WI38 (cell line): Measurements from ENCODE around the gene NOLC1.
A peak's percentile ranks its signal among the peaks of the same experiment; 100 is the strongest.

Experiments used
- H3K4me3 ChIP-seq: 2 replicates; pipeline ENCODE4 v1.5.1; 2011; ENCODE audit warnings: low read depth, mild to moderate bottlenecking, control low read depth, low read length
- CTCF ChIP-seq: IDR thresholded peaks from 2 replicates; pipeline ENCODE4 v1.5.1; 2012; ENCODE audit warnings: low read depth, mild to moderate bottlenecking, control low read depth, low read length

NOLC1 gene

DNA sequence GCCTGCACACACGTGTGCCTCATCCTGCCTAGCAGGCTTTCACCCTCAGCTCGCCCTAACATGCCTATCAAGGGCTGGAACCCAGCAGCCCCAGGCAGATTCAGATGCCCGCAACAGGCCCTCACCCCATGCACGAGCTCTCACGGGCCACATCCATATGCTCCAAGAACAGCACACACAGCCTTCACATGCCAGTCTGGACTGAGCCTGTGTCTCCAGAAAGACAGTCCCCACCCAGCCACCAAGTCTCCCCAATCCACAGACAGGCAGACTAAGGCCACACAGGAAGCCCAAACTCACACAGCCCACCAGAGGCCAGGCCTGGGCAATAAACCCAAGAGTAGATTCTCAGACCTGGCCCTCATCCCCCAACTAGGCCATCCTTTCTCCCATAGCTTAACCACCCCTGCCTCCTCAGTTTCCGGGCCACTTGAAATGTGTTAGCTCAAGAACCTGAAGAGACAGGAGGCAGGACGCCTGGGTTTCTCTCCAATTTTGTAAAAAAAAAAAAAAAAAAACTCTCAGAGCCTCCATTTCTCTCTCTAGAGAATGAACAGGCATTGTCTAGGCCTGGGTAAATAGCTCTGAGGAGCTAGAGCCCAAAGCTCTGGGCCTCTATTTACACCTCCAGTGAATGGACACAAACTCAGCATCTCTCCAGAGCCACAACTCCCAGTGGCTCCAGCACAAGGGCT is 38.8 kb upstream of the NOLC1 start:
- TF ChIP-seq CTCF = no peak
- peak overlapping the region; percentile 72 for H3K4me3 ChIP-seq

- no peak for TF ChIP-seq CTCF
- H3K4me3 ChIP-seq = peak overlapping the region; percentile 72
These were observed 38.0 kb upstream of the NOLC1 start for GRCh38 chr10:102113956-102114857.

GRCh38 chr10:102114861-102115618 is 37.1 kb upstream of the NOLC1 start:
- TF ChIP-seq CTCF = no peak
- peak overlapping the region; percentile 72 for H3K4me3 ChIP-seq

DNA sequence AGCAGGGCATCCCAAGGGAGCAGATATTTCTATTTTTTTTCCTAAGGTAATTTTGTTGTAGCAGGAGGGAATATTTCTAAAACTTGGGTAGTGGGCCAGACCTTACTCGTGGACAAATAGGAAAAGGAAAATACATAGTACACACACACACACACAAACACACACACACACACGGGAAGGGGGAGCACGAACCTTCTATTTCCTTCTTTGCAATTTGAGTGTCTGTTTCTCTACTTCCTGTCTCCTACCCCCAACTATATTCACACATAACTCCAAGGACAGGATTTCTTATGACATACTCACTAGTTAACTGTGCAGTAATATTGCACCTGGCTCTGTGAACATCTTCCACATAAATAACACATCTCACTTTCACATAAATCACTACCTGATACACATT is 36.4 kb upstream of the NOLC1 start:
- peak overlapping the region; percentile 72 for H3K4me3 ChIP-seq

DNA sequence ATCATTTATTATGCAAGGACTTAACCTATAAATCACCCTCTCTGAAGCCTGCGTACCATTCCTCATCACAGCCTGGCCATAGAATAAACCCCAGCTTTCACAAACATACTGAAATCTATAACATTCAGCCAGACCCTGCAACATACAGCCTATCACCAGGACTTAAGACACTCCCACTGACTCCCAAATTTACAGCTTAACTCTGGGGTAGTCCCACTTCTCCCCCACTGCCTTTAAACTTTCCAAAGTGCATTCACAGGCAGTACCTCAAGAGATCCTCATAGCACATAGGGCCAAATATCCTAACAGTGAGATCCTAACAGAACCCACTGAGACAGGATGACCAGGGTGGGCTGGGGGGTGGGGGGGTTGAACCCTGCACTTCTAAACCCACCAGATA is 35.5 kb upstream of the NOLC1 start:
- H3K4me3 ChIP-seq = peak overlapping the region; percentile 85; the same call in 1 of the 2 replicates
- TF ChIP-seq CTCF = no peak

More for the DNA sequence above, 36.4 kb upstream of the NOLC1 start:
- no peak for TF ChIP-seq CTCF

- peak overlapping the region; percentile 85 for H3K4me3 ChIP-seq
- TF ChIP-seq CTCF = 0 out of 2 replicates have a peak, but pooled peaks have one; percentile 18
These were observed 34.6 kb upstream of the NOLC1 start for GRCh38 chr10:102117391-102118159.
